Thyroid gland (tissue), 4 donors: ENCODE results near the gene TLE6. TPM values are rescaled to one million over a fixed set of nuclear protein-coding genes. Genes with fewer than 3 reads are reported as not detected.
"Not testable (repeated sequence)": the region's sequence is repeated elsewhere in the genome, so short reads cannot be mapped to it uniquely, and the experiment has no call there.

Experiments
- DNase-seq, 2 donors: peaks; one replicate each; pipeline ENCODE4 v3.0.0-alpha.2; 2019
- H3K27ac ChIP-seq, 3 donors: fragments of 200-600 bp; sonication (generic); 1 replicate in 2 of 3; 2 replicates in 1 of 3; pipeline ENCODE4 v1.5.1; 2016 to 2019; ENCODE audit warnings: mild to moderate bottlenecking in 1 of 3, moderate library complexity in 1 of 3
- H3K27me3 ChIP-seq: fragments of 200-600 bp; sonication (generic); one replicate; pipeline ENCODE4 v1.5.1; 2019
- H3K36me3 ChIP-seq, 2 donors: fragments of 200-600 bp; sonication (generic); one replicate each; pipeline ENCODE4 v1.5.1; 2016 to 2019
- H3K4me1 ChIP-seq, 2 donors: fragments of 200-600 bp; sonication (generic); one replicate each; pipeline ENCODE4 v1.5.1; 2017 to 2019
- H3K4me3 ChIP-seq, 3 donors: fragments of 200-600 bp; sonication (generic); replicated peaks in 1 of 3; 1 replicate in 2 of 3; 2 replicates in 1 of 3; pipeline ENCODE4 v1.5.1; 2016; ENCODE audit warnings: mild to moderate bottlenecking in 1 of 3
- H3K9me3 ChIP-seq: fragments of 200-600 bp; sonication (generic); one replicate; pipeline ENCODE4 v1.5.1; 2017
- CTCF ChIP-seq, 6 experiments: fragments of 200-600 bp in 3 of 6; fragments of 450-650 bp in 3 of 6; sonication (generic) in 3 of 6; IDR thresholded peaks; one replicate each; pipeline ENCODE4 v1.5.1; 2016 to 2019; ENCODE audit warnings: antibody characterized with exemption in 6 of 6, mild to moderate bottlenecking in 2 of 6, inconsistent platforms in 1 of 6, moderate library complexity in 1 of 6
- POLR2A ChIP-seq, 2 donors: fragments of 450-650 bp; IDR thresholded peaks; one replicate each; pipeline ENCODE4 v1.6.1; 2017; ENCODE audit warnings: antibody characterized with exemption in 2 of 2, mild to moderate bottlenecking in 2 of 2, moderate library complexity in 1 of 2
- WGBS, 2 donors: methylation state at CpG; one replicate each; pipeline ENCODE4 v1.1.5; 2017; 5-methylcytosine and 5-hydroxymethylcytosine counted together
- intact Hi-C: fragments of 100-400 bp; cut with DNase I; formaldehyde crosslinking; loops from one replicate; pipeline ENCODE4 v1.15.1; 2023
- total RNA-seq, 4 donors: library from RNA; depleted of rRNA; stranded (reverse); fragments of >200 nt; gene quantifications; one replicate each; pipeline ENCODE4 v1.2.3, GENCODE V29; 2016

The TLE6 gene
- total RNA-seq, 4 donors from 2014 or later: 2.4 to 20.7 (median 11.6) TPM

- H3K4me3 ChIP-seq: no peak overlapping the region
- intact Hi-C loops: no loop called here
- no peaks in the 10 kb centered on the region for H3K9me3 ChIP-seq
- no peak overlapping the region for H3K27ac ChIP-seq
- peaks cover 0 to 7% of the 10 kb centered on the region in 2 donors for H3K4me1 ChIP-seq
- no peak for TF ChIP-seq POLR2A (IDR thresholded peaks at IDR 0.05)
- TF ChIP-seq CTCF (IDR thresholded peaks at IDR 0.05): no peak
- H3K36me3 ChIP-seq: peaks cover 41 to 45% of the 10 kb centered on the region in 2 donors
- WGBS, 2 donors: 73 to 77% methylated on average over 9 of the region's 9 CpGs
- peak in 1 of 2 donors; percentile 14 for DNase-seq
- no peaks in the 10 kb centered on the region for H3K27me3 ChIP-seq
These were observed 30.6 kb downstream of the TLE6 start for GRCh38 chr19:3007975-3008374.

- intact Hi-C loops: no loop called here
- Histone ChIP-seq H3K27me3 (no peaks in the 10 kb centered on the region), H3K27ac (no peak overlapping the region), H3K36me3 (peaks cover 49 to 51% of the 10 kb centered on the region in 2 donors), H3K9me3 (no peaks in the 10 kb centered on the region), H3K4me3 (no peak overlapping the region), H3K4me1 (peaks cover 0 to 7% of the 10 kb centered on the region in 2 donors)
- no peak for TF ChIP-seq POLR2A (IDR thresholded peaks at IDR 0.05)
- TF ChIP-seq CTCF (IDR thresholded peaks at IDR 0.05): no peak
- DNase-seq: peak; percentile 56 to 77
- WGBS, 2 donors: 43 to 62% methylated on average over 6 of the region's 6 CpGs
These were observed 31.6 kb downstream of the TLE6 start for GRCh38 chr19:3008994-3009393.

GRCh38 chr19:3010871-3011270 lies 33.5 kb downstream of the TLE6 start:
- peaks cover 50 to 57% of the 10 kb centered on the region in 2 donors for H3K36me3 ChIP-seq
- no peaks in the 10 kb centered on the region for H3K27me3 ChIP-seq
- intact Hi-C loops: no loop called here
- peaks cover 0 to 7% of the 10 kb centered on the region in 2 donors for H3K4me1 ChIP-seq
- no peak for TF ChIP-seq CTCF (IDR thresholded peaks at IDR 0.05)
- TF ChIP-seq POLR2A (IDR thresholded peaks at IDR 0.05): no peak
- WGBS, 2 donors: 88 to 94% methylated on average over 6 to 13 of the region's 13 CpGs
- no peak overlapping the region for H3K27ac ChIP-seq
- no peak overlapping the region for H3K4me3 ChIP-seq
- DNase-seq: no peak
- H3K9me3 ChIP-seq: no peaks in the 10 kb centered on the region

- intact Hi-C loops, DNase-seq, H3K9me3 ChIP-seq, H3K4me3 ChIP-seq, H3K27ac ChIP-seq, H3K27me3 ChIP-seq, H3K4me1 ChIP-seq: not testable (repeated sequence)
- WGBS, 2 donors: 85 to 87% methylated on average over 13 of the region's 13 CpGs
- peaks cover 49 to 57% of the 10 kb centered on the region in 2 donors for H3K36me3 ChIP-seq
These were observed 34.7 kb downstream of the TLE6 start for GRCh38 chr19:3012059-3012458.

GRCh38 chr19:3012621-3013262 lies 35.4 kb downstream of the TLE6 start:
- 79 to 81% methylated on average over 15 to 16 of the region's 16 CpGs for WGBS, 2 donors
- Histone ChIP-seq H3K4me3 (no peak overlapping the region), H3K27ac (no peak overlapping the region), H3K9me3 (no peaks in the 10 kb centered on the region), H3K4me1 (peaks cover 0 to 7% of the 10 kb centered on the region in 2 donors), H3K36me3 (peaks cover 42 to 50% of the 10 kb centered on the region in 2 donors), H3K27me3 (no peaks in the 10 kb centered on the region)
- DNase-seq: no peak
- TF ChIP-seq POLR2A (IDR thresholded peaks at IDR 0.05) (no peak), CTCF (IDR thresholded peaks at IDR 0.05) (no peak)
- intact Hi-C loops: no loop called here
